Spleen (tissue), 11 donors: ENCODE measurements around the gene TRHDE. TPM values are rescaled to one million over a fixed set of nuclear protein-coding genes. Genes with fewer than 3 reads are reported as not detected.

ENCODE experiments used
- DNase-seq: peaks from one replicate; pipeline ENCODE4 v3.0.0-alpha.2; 2020
- H3K27ac ChIP-seq, 8 donors: fragments of 200-600 bp; sonication (generic) in 7 of 8; 1 replicate in 4 of 8; 2 replicates in 4 of 8; pipeline versions ENCODE4 v1.5.0 to v1.8.0; 2016 to 2021; ENCODE audit warnings: inconsistent platforms in 4 of 8, mild to moderate bottlenecking in 4 of 8, moderate library complexity in 1 of 8
- H3K27me3 ChIP-seq, 7 donors: fragments of 200-600 bp; sonication (generic) in 6 of 7; replicated peaks in 1 of 7; 1 replicate in 4 of 7; 2 replicates in 3 of 7; pipeline versions ENCODE4 v1.5.0 to v1.8.0; 2016 to 2021; ENCODE audit warnings: inconsistent platforms in 3 of 7, mild to moderate bottlenecking in 1 of 7
- H3K36me3 ChIP-seq, 6 donors: fragments of 200-600 bp; sonication (generic) in 5 of 6; 1 replicate in 4 of 6; 2 replicates in 2 of 6; pipeline versions ENCODE4 v1.5.0 to v1.8.0; 2016 to 2021; ENCODE audit warnings: inconsistent platforms in 2 of 6
- H3K4me1 ChIP-seq, 6 donors: fragments of 200-600 bp; sonication (generic) in 5 of 6; 1 replicate in 3 of 6; 2 replicates in 3 of 6; pipeline versions ENCODE4 v1.5.0 to v1.8.0; 2016 to 2021; ENCODE audit warnings: inconsistent platforms in 3 of 6
- H3K4me3 ChIP-seq, 8 donors: fragments of 200-600 bp; sonication (generic) in 7 of 8; 1 replicate in 4 of 8; 2 replicates in 4 of 8; pipeline versions ENCODE4 v1.5.0 to v1.8.0; 2016 to 2021; ENCODE audit warnings: inconsistent platforms in 4 of 8, mild to moderate bottlenecking in 4 of 8, moderate library complexity in 2 of 8
- H3K9me3 ChIP-seq, 8 donors: fragments of 200-600 bp; sonication (generic) in 7 of 8; 1 replicate in 4 of 8; 2 replicates in 4 of 8; pipeline versions ENCODE4 v1.5.0 to v1.8.0; 2016 to 2021; ENCODE audit warnings: inconsistent platforms in 4 of 8
- CTCF ChIP-seq, 11 experiments: fragments of 200-600 bp in 7 of 11; fragments of 450-650 bp in 4 of 11; sonication (generic) in 4 of 11; IDR thresholded peaks in 8 of 11; conservative IDR thresholded peaks in 3 of 11; 1 replicate in 7 of 11; 2 replicates in 4 of 11; pipeline versions ENCODE4 v1.4.0 to v1.8.0; 2016 to 2021; ENCODE audit warnings: antibody characterized with exemption in 11 of 11, inconsistent platforms in 4 of 11, mild to moderate bottlenecking in 1 of 11
- POLR2A ChIP-seq, 3 donors: fragments of 450-650 bp; IDR thresholded peaks; one replicate each; pipeline ENCODE4 v1.5.1; 2017; ENCODE audit warnings: antibody characterized with exemption in 3 of 3, mild to moderate bottlenecking in 1 of 3
- POLR2AphosphoS5 ChIP-seq, 3 donors: sonication (generic); formaldehyde crosslinking; IDR thresholded peaks; one replicate each; pipeline ENCODE4 v1.5.1; 2017; ENCODE audit warnings: antibody characterized with exemption in 3 of 3
- WGBS, 5 donors: extraction: QIAGEN DNeasy Blood & Tissue Kit in 3 of 5; methylation state at CpG; one replicate each; pipeline versions ENCODE4 v1.1.5 to v1.1.7; 2013 to 2018; 5-methylcytosine and 5-hydroxymethylcytosine counted together
- intact Hi-C: fragments of 100-400 bp; cut with DNase I; formaldehyde crosslinking; loops from one replicate; pipeline ENCODE4 v1.15.0; 2023; ENCODE audit warnings: low total_unique reads
- polyA plus RNA-seq, 3 donors: library from polyadenylated mRNA; stranded (reverse); fragments of 200-250 nt; gene quantifications; one replicate each; pipeline ENCODE4 v1.2.1, GENCODE V29; 2013
- total RNA-seq, 7 donors: library from RNA; depleted of rRNA in 3 of 7; stranded (reverse); fragments of >200 nt in 3 of 7; fragmentation: NEBNext Ultra II Directional in 4 of 7; extraction: Animal tissue kit (Norgen Biotek cat#: 25700) in 4 of 7; gene quantifications; one replicate each; pipeline versions ENCODE4 v1.1.0 to v1.2.1, GENCODE V29; 2016 to 2021
- donor health status: healthy with polysubstance abuse.
- donor health status: DM: no; HTN: no; CAD: no; lungs with moderate emphysema.
- donor health status: DM: no; HTN: no; CAD: no.
- donor health status: Bipolar disorder and iron deficiency.
- donor health status: healthy.
- donor health status: DM: no; HTN: no; CAD: no.
- donor health status: DM: yes; HTN: yes; CAD: no.

TRHDE gene
- total and polyA plus RNA-seq, 10 donors, result 0.26 to 32.7 (median 16.3) TPM

- no peak for DNase-seq
- Histone ChIP-seq H3K27me3 (no peaks in the 10 kb centered on the region), H3K4me1 (no peaks in the 10 kb centered on the region), H3K4me3 (no peak overlapping the region), H3K9me3 (no peaks in the 10 kb centered on the region), H3K27ac (no peak overlapping the region), H3K36me3 (no peaks in the 10 kb centered on the region)
- intact Hi-C loops, result no loop called here
- no peak for TF ChIP-seq POLR2AphosphoS5 (IDR thresholded peaks at IDR 0.05)
- TF ChIP-seq CTCF (IDR thresholded peaks at IDR 0.05 in 8 of 11, conservative IDR thresholded peaks at IDR 0.05 in 3 of 11), result no peak
- no peak for TF ChIP-seq POLR2A (IDR thresholded peaks at IDR 0.05)
- WGBS, 5 donors, result 84 to 98% (median 95%) methylated on average over 1 of the region's 1 CpG
Observed at GRCh38 chr12:72549184-72549583, 277.0 kb downstream of the TRHDE start.

DNA sequence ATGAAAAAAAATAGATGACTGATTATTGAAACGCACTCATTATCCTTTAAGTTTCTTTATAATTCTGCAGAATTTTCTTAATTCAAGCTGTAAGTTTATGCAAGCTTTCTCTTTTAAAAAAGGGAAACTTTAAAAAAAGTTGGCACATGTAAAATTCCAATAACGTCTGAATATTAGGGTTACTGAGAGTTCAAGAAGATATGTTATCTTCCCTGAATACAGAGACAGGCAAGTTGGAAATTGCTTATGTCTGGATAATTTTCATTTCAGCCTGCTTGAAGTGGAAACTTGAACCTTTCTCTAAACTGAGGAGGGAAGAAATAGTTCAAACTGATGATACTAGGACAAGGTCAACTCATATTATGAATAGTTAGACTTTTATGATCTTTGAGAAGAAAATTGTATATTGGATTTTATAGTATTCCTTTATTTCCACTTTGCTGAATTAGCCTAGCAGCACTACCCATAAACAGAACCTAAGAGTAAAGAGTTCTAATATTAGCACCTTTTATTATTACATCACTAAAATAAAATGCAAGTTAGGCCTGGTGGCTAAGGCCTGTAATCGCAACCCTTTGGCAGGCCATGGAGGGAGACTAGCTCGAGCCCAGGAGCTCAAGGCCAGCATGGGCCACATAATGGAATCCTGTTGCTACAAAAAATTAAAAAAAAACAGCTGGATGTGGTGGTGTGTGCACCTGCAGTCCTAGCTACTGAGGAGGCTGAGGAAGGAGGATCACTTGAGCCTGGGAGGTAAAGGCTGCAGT lies 288.0 kb downstream of the TRHDE start:
- Histone ChIP-seq H3K9me3 (no peaks in the 10 kb centered on the region), H3K27ac (no peak overlapping the region), H3K27me3 (no peaks in the 10 kb centered on the region), H3K4me3 (no peak overlapping the region), H3K36me3 (no peaks in the 10 kb centered on the region), H3K4me1 (no peaks in the 10 kb centered on the region)
- TF ChIP-seq POLR2AphosphoS5 (IDR thresholded peaks at IDR 0.05) (no peak), POLR2A (IDR thresholded peaks at IDR 0.05) (no peak), CTCF (IDR thresholded peaks at IDR 0.05 in 8 of 11, conservative IDR thresholded peaks at IDR 0.05 in 3 of 11) (no peak)
- DNase-seq, result no peak
- WGBS, 5 donors, result 72 to 89% (median 82%) methylated on average over 4 of the region's 4 CpGs
- intact Hi-C loops, result no loop called here

GRCh38 chr12:72570601-72571000 lies 298.4 kb downstream of the TRHDE start:
- no peak for DNase-seq
- intact Hi-C loops, result no loop called here
- 74 to 84% (median 80%) methylated on average over 7 of the region's 7 CpGs for WGBS, 5 donors
- Histone ChIP-seq H3K9me3 (no peaks in the 10 kb centered on the region), H3K27ac (no peak overlapping the region), H3K4me1 (no peaks in the 10 kb centered on the region), H3K36me3 (no peaks in the 10 kb centered on the region), H3K4me3 (no peak overlapping the region), H3K27me3 (no peaks in the 10 kb centered on the region)
- TF ChIP-seq CTCF (IDR thresholded peaks at IDR 0.05 in 8 of 11, conservative IDR thresholded peaks at IDR 0.05 in 3 of 11), result no peak
- no peak for TF ChIP-seq POLR2AphosphoS5 (IDR thresholded peaks at IDR 0.05)
- TF ChIP-seq POLR2A (IDR thresholded peaks at IDR 0.05), result no peak

- no peak overlapping the region for H3K4me3 ChIP-seq
- no peaks in the 10 kb centered on the region for H3K4me1 ChIP-seq
- intact Hi-C loops, result no loop called here
- WGBS, 5 donors, result 87 to 95% (median 89%) methylated on average over 2 of the region's 2 CpGs
- TF ChIP-seq POLR2AphosphoS5 (IDR thresholded peaks at IDR 0.05), result no peak
- TF ChIP-seq CTCF (IDR thresholded peaks at IDR 0.05 in 8 of 11, conservative IDR thresholded peaks at IDR 0.05 in 3 of 11), result no peak
- no peak for TF ChIP-seq POLR2A (IDR thresholded peaks at IDR 0.05)
- H3K9me3 ChIP-seq, result no peaks in the 10 kb centered on the region
- no peaks in the 10 kb centered on the region for H3K27me3 ChIP-seq
- no peaks in the 10 kb centered on the region for H3K36me3 ChIP-seq
- H3K27ac ChIP-seq, result no peak overlapping the region
- DNase-seq, result no peak
Observed at GRCh38 chr12:72574138-72574537, 302.0 kb downstream of the TRHDE start.
